Epithelial cell of prostate (primary cell): ENCODE results near the gene SH3RF3.
A peak's percentile ranks its signal among the peaks of the same experiment; 100 is the strongest.

Experiments used
- DNase-seq: peaks from one replicate; pipeline ENCODE4 v3.0.0-alpha.2; 2011; ENCODE audit warnings: low read depth, low spot score
- H3K27ac ChIP-seq: fragments of 450-650 bp; 2 replicates; pipeline ENCODE4 v1.5.1; 2017; ENCODE audit warnings: mild to moderate bottlenecking

Gene SH3RF3

GRCh38 chr2:109395494-109396201 lies 266.6 kb downstream of the SH3RF3 start:
- DNase-seq, result no peak
- H3K27ac ChIP-seq, result no peak overlapping the region

DNA sequence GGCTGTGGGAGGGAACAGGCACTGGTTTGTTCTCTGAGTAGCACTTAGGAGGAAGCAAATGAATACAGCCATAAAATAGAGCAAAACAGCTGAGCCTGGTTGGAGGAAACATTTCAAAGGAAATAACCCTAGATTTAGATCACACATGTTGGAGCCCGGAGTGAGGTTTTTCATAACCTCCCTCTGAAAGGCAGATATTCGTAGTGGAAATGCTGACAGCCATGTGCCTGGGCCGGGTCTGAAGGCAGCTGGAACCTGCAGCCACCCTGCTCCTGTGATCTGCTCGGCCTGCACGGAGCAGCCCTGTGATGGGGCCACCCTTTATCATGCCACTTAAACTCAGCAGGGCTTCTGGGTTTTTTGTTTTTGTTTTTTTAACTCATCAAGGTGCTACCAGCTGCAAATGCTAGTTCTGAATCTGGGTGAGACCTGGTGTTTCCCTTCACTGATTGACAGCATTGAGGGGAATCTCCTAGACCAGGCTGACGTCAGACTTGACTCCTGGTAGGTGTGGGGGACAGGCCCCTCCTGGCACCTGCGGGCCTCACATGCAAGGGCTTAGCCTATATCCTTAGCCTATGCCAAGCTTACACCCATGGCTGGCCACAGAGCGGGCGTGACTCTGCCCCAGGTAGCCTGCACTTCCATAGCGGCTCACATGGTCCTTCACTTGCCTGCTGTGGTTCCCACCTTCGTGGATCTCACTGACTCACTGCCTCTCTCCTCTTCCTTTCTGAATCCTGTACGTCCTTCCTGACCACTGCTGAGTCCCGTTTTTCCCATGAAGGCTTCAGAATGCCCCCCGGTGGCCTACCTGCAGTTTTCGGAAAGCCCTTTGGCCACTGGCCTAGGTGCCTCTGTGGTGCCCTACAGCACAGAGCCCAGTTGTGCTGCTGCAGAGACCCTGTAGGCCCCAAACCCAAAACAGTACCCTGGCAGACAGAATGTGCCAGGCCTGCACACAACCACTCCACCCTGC lies 267.5 kb downstream of the SH3RF3 start:
- DNase-seq, result no peak
- H3K27ac ChIP-seq, result no peak overlapping the region

GRCh38 chr2:109397893-109398292 lies 268.9 kb downstream of the SH3RF3 start:
- no peak overlapping the region for H3K27ac ChIP-seq
- no peak for DNase-seq

DNA sequence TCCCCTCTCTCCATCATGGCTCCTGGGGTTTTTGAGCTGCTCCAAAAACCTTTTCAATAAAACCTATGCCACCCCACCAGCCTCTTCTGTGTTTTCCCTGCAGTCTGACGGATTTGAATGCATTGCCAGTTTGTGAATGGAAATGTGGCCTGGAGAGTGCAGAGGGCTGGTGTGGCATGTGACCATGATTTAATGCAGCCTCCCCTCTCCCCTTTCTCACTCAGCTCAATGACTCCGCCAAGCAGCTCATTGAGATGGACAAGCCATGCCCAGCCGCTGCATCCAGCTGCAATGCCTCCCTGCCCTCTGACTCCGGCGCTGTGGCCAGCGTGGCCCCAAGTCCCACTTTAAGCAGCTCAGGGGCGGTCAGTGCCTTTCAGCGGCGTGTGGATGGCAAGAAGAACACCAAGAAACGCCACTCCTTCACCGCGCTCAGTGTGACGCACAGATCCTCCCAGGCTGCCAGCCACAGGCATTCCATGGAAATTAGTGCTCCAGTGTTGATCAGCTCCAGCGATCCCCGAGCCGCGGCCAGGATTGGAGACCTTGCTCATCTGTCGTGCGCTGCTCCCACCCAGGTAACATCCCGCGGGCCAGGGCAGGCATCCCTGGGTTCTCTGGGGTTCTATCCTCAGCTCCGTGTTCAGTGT lies 269.5 kb downstream of the SH3RF3 start:
- H3K27ac ChIP-seq, result no peak overlapping the region
- DNase-seq, result no peak

DNA sequence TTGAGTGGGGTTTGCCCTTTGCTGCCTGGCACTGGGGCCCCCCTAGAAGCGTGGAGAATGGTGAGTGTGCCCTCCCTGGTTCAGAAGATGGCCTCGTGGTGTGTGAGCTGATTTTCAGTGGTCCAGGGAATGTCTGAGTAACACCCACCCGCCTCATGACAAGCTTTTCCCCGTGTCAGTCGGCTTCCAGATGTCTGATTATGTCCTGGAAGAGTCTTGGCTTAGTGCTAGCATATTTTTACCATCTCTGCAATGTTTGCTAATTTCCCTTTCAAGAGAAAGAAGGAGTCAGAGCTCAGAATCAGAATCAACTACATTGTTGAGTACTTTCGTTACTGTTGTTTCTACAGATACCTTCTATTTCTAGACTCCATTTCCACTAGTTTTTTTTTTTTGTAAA lies 270.1 kb downstream of the SH3RF3 start:
- no peak overlapping the region for H3K27ac ChIP-seq
- DNase-seq, result no peak

DNA sequence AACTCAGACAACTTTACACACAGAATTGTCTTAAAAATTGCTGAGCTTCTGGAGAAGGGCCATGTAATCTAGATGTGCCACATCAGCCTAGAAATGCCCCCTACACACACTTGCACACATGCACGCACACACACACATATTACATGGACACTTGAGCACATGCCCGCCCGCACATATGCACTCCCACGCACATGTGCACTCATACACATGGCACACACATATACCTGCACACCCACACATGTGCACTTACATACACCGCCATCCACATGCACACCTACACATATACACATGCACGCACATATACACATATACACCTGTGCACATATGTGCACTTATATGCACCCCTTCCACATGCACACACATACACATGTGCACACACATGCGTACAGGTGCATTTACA lies 271.1 kb downstream of the SH3RF3 start:
- no peak for DNase-seq
- H3K27ac ChIP-seq, result no peak overlapping the region

- H3K27ac ChIP-seq, result no peak overlapping the region
These were observed 272.4 kb downstream of the SH3RF3 start for GRCh38 chr2:109401370-109401769.

GRCh38 chr2:109402180-109402579 lies 273.2 kb downstream of the SH3RF3 start:
- H3K27ac ChIP-seq, result no peak overlapping the region
- no peak for DNase-seq

More at GRCh38 chr2:109401370-109401769, 272.4 kb downstream of the SH3RF3 start:
- DNase-seq, result no peak

- no peak for DNase-seq
- H3K27ac ChIP-seq, result no peak overlapping the region
These were observed 274.2 kb downstream of the SH3RF3 start for GRCh38 chr2:109402980-109403840.

- H3K27ac ChIP-seq, result no peak overlapping the region
These were observed 274.8 kb downstream of the SH3RF3 start for GRCh38 chr2:109403841-109404201.

DNA sequence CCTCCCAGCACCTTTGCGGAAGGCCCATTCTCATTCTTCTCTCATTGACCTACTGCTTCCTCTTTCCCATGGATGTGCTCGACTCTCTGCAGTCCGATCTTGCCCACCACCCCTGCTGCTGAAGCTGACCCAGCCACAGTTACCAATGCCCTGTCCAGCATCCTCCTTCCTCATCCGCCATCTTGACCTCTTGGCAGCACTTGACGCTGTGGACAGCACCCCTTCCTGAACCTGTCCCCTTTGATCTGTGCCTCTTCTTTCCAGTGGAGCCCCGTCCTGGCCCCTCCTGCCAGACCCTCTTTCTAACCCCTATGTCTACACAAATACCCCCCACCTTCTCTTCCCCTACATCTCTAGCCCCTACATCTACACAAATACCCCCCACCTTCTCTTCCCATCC lies 275.7 kb downstream of the SH3RF3 start:
- DNase-seq, result no peak
- no peak overlapping the region for H3K27ac ChIP-seq

More at GRCh38 chr2:109403841-109404201, 274.8 kb downstream of the SH3RF3 start:
- DNase-seq, result no peak

- no peak overlapping the region for H3K27ac ChIP-seq
These were observed 276.9 kb downstream of the SH3RF3 start for GRCh38 chr2:109405873-109406272.

DNA sequence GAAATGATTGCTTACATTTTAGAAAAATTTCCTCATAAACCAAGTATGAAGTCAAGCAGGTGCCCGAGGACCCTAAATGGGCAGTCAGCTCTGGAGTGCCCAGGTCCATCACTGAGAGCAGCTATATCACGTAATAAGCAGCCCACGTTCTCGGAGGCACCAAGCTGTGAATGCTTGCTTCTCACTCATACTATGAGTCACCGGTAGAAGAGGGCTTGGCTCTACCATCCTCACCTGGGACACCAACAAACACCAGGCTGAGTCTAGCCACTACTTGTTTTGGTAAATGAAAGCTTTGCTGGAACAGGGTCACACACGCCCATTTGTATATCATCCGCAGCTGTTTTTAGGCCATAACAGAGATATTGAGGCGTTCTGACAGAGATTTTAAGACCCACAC lies 277.3 kb downstream of the SH3RF3 start:
- DNase-seq, result peak; percentile 73
- H3K27ac ChIP-seq, result no peak overlapping the region

More at GRCh38 chr2:109405873-109406272, 276.9 kb downstream of the SH3RF3 start:
- no peak for DNase-seq

- no peak for DNase-seq
- H3K27ac ChIP-seq, result no peak overlapping the region
These were observed 278.5 kb downstream of the SH3RF3 start for GRCh38 chr2:109407276-109408042.

DNA sequence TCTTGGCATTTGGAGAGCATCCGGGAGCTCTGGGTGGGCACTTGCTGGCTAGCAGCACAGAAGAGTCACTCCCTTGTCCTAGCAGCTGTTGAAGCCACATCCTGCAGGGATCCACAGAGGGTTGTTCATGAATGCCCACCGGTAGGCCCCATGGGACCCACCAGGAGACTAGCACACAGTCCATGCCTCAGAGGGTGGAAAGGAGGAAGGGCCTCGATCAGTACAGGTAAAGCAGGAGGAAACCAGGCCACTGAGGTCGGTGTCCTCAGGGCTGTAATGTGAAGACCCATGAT lies 279.0 kb downstream of the SH3RF3 start:
- H3K27ac ChIP-seq, result no peak overlapping the region
- no peak for DNase-seq

DNA sequence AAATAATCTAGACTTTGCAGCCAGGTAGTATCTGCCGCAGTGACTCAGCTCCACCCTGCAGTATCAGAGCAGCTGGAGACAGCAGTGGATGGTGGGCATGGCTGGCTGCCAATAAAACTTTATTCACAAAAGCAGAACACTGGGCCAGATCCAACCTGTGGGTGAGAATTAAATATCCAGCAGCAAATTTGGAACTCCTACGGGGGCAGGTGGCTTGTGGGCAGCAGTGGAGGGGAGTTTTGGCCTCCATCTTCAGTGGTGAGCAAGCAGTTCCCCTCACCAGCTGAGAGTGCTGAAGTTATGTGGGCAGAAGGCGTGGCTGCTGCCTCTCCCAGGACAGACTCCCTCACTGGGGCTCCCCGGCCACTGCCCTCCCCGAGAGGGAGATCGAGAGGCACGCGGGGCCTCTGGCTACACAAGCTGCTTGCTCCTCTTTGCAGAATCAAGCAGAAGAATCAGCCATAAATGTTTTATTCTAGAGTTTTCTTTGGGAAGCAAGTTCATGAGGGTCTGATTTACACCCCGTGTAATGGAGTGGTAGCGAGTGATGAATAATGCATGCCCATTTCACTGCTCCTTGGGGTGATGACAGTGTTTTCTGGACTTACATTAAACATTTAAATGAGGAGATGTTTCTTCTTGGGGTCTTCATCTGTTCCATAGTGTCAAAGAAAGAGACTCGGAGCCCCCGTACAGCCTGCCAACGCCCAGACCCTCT lies 280.5 kb downstream of the SH3RF3 start:
- no peak overlapping the region for H3K27ac ChIP-seq
- DNase-seq, result no peak

GRCh38 chr2:109410039-109410815 lies 281.2 kb downstream of the SH3RF3 start:
- DNase-seq, result no peak
- H3K27ac ChIP-seq, result no peak overlapping the region
